ENCODE measurements around the gene KLHL6.
"Not testable (repeated sequence)": the region's sequence is repeated elsewhere in the genome, so short reads cannot be mapped to it uniquely, and the experiment has no call there.

The KLHL6 gene

DNA sequence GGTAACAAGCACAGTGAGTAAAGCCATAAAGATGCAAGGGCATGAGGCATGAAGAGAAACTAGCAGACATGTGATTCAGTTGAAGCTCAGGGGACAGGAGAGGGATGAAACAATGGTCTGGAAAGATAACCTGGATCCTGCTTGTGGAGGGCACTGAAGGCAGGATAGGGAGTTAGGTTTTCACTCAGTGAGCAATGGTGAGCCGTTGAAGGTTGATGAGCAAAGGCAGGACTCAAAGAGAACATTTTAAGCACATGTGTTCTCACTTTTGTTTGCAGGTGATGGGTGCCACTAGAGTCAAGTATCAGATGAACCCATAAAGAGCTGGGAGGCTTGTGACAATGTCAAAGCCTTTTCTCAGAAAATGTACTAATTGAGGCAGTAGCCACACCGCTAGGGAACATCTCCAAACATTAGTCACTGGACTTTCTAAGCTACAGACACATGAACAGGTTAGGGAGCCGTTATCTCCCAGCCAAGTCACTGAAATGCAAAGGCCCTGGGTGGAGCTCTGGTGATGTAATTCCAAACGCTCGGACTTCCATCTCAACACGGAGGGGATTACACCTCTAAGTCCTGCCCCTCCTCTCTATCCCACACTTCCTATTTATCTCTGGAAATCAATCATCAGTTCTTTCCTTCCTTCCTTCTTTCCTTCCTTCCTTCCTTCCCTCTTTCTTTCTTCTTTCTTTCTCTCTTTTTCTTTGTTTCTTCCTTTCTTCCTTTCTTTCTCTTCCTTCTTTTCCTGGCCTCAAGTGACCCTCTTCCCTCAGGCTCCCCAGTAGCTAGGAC is 22.7 kb downstream of the KLHL6 start:
- DNase-seq (ENCODE audit: low read depth in 2 of 2), result no peak

GRCh38 chr3:183529717-183530116 is 25.8 kb downstream of the KLHL6 start:
- no peak for DNase-seq (ENCODE audit: low read depth in 2 of 2)

DNA sequence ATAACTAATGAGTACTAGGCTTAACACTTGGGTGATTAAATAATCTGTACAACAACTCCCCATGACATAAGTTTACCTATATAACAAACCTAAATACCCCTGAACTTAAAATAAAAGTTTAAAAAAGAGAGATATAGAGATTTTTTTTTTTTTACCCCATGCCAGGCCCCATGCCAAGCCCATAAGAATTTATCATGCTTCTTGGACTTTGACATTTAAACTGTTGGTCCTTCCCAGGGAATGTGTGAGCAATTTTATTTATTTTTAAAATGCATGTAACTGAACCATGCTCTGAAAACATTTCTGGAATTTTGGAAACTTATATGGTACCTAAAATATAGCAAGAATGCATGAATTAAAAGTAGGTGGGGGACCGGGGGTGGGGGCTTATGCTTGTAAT is 26.3 kb downstream of the KLHL6 start:
- no peak for DNase-seq (ENCODE audit: low read depth in 2 of 2)

GRCh38 chr3:183528758-183529157 is 26.7 kb downstream of the KLHL6 start:
- not testable (repeated sequence) for DNase-seq (ENCODE audit: low read depth in 2 of 2)

GRCh38 chr3:183527428-183528379 is 27.8 kb downstream of the KLHL6 start:
- DNase-seq (ENCODE audit: low read depth in 2 of 2), result no peak

DNA sequence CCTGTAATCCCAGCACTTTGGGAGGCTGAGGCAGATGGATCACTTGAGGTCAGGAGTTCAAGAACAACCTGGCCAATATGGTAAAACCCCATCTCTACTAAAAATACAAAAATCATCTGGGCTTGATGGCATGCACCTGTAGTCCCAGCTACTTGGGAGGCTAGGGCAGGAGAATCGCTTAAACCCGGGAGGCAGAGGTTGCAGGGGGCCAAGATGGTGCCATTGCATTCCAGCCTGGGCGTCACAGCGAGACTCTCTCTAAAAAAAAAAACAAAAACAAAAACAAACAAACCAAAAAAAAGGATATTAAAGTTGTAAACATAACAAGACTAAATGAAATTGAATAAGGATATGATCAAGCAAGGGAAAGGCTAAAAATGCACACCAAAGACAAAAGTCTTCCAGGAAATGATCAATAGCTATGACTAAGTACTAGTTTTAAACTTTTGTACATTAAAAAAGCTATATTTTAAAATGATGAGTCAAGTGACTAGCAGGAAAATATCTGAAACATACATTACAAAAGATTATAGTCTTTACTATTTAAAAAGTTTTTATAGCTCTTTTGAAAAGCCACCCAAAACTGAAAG is 28.6 kb downstream of the KLHL6 start:
- DNase-seq (ENCODE audit: low read depth in 2 of 2), result no peak

- DNase-seq (ENCODE audit: low read depth in 2 of 2), result no peak
These were observed 31.0 kb downstream of the KLHL6 start for GRCh38 chr3:183524476-183524875.

- not testable (repeated sequence) for DNase-seq (ENCODE audit: low read depth in 2 of 2)
These were observed 34.6 kb downstream of the KLHL6 start for GRCh38 chr3:183520741-183521556.

GRCh38 chr3:183520295-183520694 is 35.2 kb downstream of the KLHL6 start:
- DNase-seq (ENCODE audit: low read depth in 2 of 2), result not testable (repeated sequence)

- DNase-seq (ENCODE audit: low read depth in 2 of 2), result no peak
These were observed 35.6 kb downstream of the KLHL6 start for GRCh38 chr3:183519891-183520290.

GRCh38 chr3:183518491-183519251 is 36.8 kb downstream of the KLHL6 start:
- DNase-seq (ENCODE audit: low read depth in 2 of 2), result no peak

GRCh38 chr3:183517607-183518006 is 37.9 kb downstream of the KLHL6 start:
- no peak for DNase-seq (ENCODE audit: low read depth in 2 of 2)

- DNase-seq (ENCODE audit: low read depth in 2 of 2), result peak; percentile 24 to 40
These were observed 39.3 kb downstream of the KLHL6 start for GRCh38 chr3:183515968-183516851.

- DNase-seq (ENCODE audit: low read depth in 2 of 2), result no peak
These were observed 41.5 kb downstream of the KLHL6 start for GRCh38 chr3:183514021-183514420.

DNA sequence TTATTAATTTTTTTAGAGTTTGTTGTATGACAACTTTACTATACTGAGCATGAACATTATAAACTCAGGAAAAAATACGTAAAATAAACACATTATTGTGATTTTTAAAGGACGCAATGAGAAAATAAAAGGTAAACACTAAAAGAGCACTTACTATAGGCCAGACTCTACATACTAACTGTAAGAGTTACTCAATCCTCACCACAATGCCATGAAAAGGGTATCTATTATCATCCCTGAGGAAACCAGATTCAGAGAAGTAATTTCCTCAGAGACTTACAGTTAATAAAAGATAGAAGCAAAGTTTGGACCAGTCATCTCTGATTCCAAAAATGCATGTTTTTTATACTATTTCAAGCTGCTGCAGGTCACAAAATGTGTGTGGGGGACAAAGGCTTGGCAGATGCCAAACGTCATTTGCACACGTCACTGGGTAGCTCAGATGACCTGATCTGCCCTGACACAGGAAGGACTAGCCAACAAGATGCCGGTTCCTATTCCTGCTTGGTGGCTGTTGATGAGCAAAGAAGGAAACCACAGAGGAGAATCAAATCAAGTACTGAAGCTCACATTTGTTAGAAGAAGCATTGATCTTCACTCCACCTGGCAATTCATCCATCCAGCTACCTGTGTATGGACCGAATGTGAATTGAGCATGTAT is 42.3 kb downstream of the KLHL6 start:
- DNase-seq (ENCODE audit: low read depth in 2 of 2), result peak; percentile 32 to 34

DNA sequence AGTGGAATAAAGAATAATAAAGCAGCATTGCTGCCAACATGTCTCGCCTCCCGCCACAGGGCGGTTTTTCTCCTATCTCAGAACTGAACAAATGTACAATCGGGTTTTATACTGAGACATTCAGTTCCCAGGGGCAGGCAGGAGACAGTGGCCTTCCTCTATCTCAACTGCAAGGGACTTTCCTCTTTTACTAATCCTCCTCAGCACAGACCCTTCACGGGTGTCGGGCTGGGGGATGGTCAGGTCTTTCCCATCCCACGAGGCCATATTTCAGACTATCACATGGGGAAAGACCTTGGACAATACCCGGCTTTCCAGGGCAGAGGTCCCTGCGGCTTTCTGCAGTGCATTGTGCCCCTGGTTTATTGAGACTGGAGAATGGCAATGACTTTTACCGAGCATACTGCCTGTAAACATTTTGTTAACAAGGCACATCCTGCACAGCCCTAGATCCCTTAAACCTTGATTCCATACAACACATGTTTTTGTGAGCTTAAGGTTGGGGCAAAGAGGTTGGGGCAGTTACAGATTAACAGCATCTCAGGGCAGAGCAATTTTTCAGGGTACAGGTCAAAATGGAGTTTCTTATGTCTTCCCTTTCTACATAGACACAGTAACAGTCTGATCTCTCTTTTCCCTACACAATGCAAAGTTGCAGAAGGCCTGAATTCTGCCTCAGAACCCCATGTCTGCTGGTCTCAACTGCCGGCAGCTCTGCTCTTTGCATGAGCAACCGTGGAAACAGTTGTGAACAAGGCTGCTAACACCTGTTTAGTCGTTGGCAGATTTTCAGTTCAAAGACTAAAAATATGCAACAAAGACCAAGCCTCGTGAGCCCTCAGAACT is 44.0 kb downstream of the KLHL6 start:
- not testable (repeated sequence) for DNase-seq (ENCODE audit: low read depth in 2 of 2)

DNA sequence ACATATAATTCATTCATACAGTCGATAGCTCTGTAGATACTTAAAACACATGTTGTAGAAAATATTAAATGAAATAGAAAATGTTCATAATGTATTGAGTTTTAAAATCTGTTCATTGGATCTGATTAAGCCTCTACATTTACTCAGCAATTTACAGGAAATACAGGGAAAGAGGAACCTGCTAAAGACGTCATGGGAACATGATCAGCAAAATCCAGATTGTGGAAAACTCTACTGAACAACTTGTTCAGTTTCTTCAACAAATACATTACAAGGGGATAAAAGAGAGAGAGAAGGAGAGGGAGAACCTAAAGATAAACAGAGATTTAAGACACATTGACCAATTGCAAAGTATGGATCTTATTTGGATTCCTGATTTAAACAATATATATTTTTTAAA is 46.7 kb downstream of the KLHL6 start:
- DNase-seq (ENCODE audit: low read depth in 2 of 2), result no peak

GRCh38 chr3:183507551-183507950 is 48.0 kb downstream of the KLHL6 start:
- no peak for DNase-seq (ENCODE audit: low read depth in 2 of 2)

Data from stimulated activated CD8-positive, alpha-beta memory T cell treated with anti-CD3 and anti-CD28 coated beads, Interleukin-15, amount 100 ng/mL, for 48 hours (primary cell).